ENCODE measurements around the gene MAP4K4. TPM values are rescaled to one million over a fixed set of nuclear protein-coding genes. Genes with fewer than 3 reads are reported as not detected.
A peak's percentile ranks its signal among the peaks of the same experiment; 100 is the strongest.

The MAP4K4 gene
- total and polyA plus RNA-seq, 2 of the 13 experiments (the other 11 are each of a cell fraction or from before 2014, with no cell fraction given): 105 to 264 TPM

- 91% methylated on average over 7 of the region's 7 CpGs for WGBS (ENCODE audit: low lambda C conversion rate)
- Histone ChIP-seq H3K79me2 (ENCODE audit: insufficient read depth, low read length) (peaks cover 99% of the 10 kb centered on the region), H3K9me3 (ENCODE audit: low read length) (no peaks in the 10 kb centered on the region), H4K20me1 (ENCODE audit: insufficient read depth, low read length) (peaks cover 95% of the 10 kb centered on the region), H3K27me3 (ENCODE audit: control insufficient read depth in 1 of 2, insufficient read depth in 2 of 2, low read length in 2 of 2) (no peaks in the 10 kb centered on the region), H3K4me2 (ENCODE audit: low read depth, low read length) (no peak overlapping the region), H3K27ac (ENCODE audit: extremely low read length, insufficient read depth, low read length) (no peak overlapping the region), H3K4me3 (replicated peaks in 1 of 3; ENCODE audit: insufficient read depth in 1 of 3, low read depth in 2 of 3, low read length in 3 of 3) (no peak overlapping the region), H3K36me3 (replicated peaks in 1 of 2; ENCODE audit: control insufficient read depth in 1 of 2, insufficient read depth in 2 of 2, low read length in 2 of 2) (peaks cover 13 to 36% of the 10 kb centered on the region in 2 experiments), H2AFZ (ENCODE audit: low read length) (no peak overlapping the region), H3K4me1 (ENCODE audit: insufficient read depth, low read length) (peaks cover 74% of the 10 kb centered on the region), H3K9ac (ENCODE audit: insufficient read depth, low read depth, low read length) (no peak overlapping the region)
- FAIRE-seq: no peak
- peak; percentile 41 for ATAC-seq
- TF ChIP-seq CREB3 (CRISPR knock-in tag; IDR thresholded peaks at IDR 0.05) (no peak), SCMH1 (CRISPR knock-in tag; IDR thresholded peaks at IDR 0.05; ENCODE audit: borderline replicate concordance) (no peak), NCOA1 (CRISPR knock-in tag; IDR thresholded peaks at IDR 0.05) (no peak), ZNF367 (CRISPR knock-in tag; IDR thresholded peaks at IDR 0.05; ENCODE audit: borderline replicate concordance) (no peak), NFE2L1 (CRISPR knock-in tag; IDR thresholded peaks at IDR 0.05; ENCODE audit: borderline replicate concordance) (no peak), ZNF652 (CRISPR knock-in tag; IDR thresholded peaks at IDR 0.05; ENCODE audit: borderline replicate concordance, low read depth) (peak; percentile 33; the same call in 1 of the 2 replicates), NFYC (CRISPR knock-in tag; IDR thresholded peaks at IDR 0.05) (no peak), HNRNPUL1 (IDR thresholded peaks at IDR 0.05; ENCODE audit: low read depth, low read length) (no peak), THRA (CRISPR knock-in tag; IDR thresholded peaks at IDR 0.05; ENCODE audit: borderline replicate concordance) (0 out of 2 replicates have a peak, but pooled peaks have one; percentile 19), RBM22 (optimal IDR thresholded peaks at IDR 0.05; ENCODE audit: low read length) (peak; percentile 8)
- in situ Hi-C loops (cut with HindIII; ENCODE audit: extremely low pct_ligation_motif_present, low pct_unique_long_range_greater_than_20kb): no loop called here
- intact Hi-C loops (cut with micrococcal nuclease; ENCODE audit: unreplicated experiment): no loop called here
- ChIA-PET CTCF (ENCODE audit: low intra/inter-chr PET ratio, low total read pairs) (no interaction called here), POLR2A (interaction anchor here (1.6 to 2.6 kb wide), 3 partner anchors 11 to 23 kb away, joined by 6 to 10 read pairs (median 7); partner anchors contain the start of gene MAP4K4)
- no peak for DNase-seq (ENCODE audit: low spot score)
- BruUV-seq (replicated peaks): no TSS peak
Measured at GRCh38 chr2:101710471-101711318, 13.2 kb downstream of the MAP4K4 start.
